Kidney (tissue), 14 donors: Measurements from ENCODE around the gene COL21A1. TPM values are rescaled to one million over a fixed set of nuclear protein-coding genes. Genes with fewer than 3 reads are reported as not detected.

ENCODE experiments used
- DNase-seq, 5 donors: peaks; one replicate each; pipeline ENCODE4 v3.0.0-alpha.2; 2013 to 2020
- FAIRE-seq: peaks from 2 replicates; lab custom pipeline; 2012; peaks lifted over from hg19 to GRCh38; lab: Jason Lieb, UNC
- H3K27ac ChIP-seq, 2 donors: one replicate each; pipeline ENCODE4 v1.7.0; 2013; ENCODE audit warnings: low read depth in 2 of 2, low read length in 2 of 2, inconsistent platforms in 1 of 2
- H3K27me3 ChIP-seq: one replicate; pipeline ENCODE4 v1.7.1; 2013; ENCODE audit warnings: low read length, inconsistent platforms; ENCODE audit not compliant: control insufficient read depth, insufficient read depth
- H3K36me3 ChIP-seq, 3 donors: one replicate each; pipeline versions ENCODE4 v1.7.0 to v1.7.1; 2013; ENCODE audit warnings: low read length in 3 of 3, control low read depth in 1 of 3, inconsistent platforms in 1 of 3; ENCODE audit not compliant: insufficient read depth in 3 of 3, control insufficient read depth in 2 of 3
- H3K4me1 ChIP-seq, 3 donors: one replicate each; pipeline versions ENCODE4 v1.7.0 to v1.7.1; 2013; ENCODE audit warnings: low read length in 3 of 3, inconsistent platforms in 1 of 3, low read depth in 1 of 3; ENCODE audit not compliant: control insufficient read depth in 2 of 3, insufficient read depth in 2 of 3
- H3K4me3 ChIP-seq, 3 donors: one replicate each; pipeline versions ENCODE4 v1.7.0 to v1.8.1; 2013; ENCODE audit warnings: low read length in 3 of 3, control low read depth in 1 of 3, inconsistent platforms in 1 of 3
- H3K9ac ChIP-seq, 3 donors: one replicate each; pipeline versions ENCODE4 v1.7.0 to v1.7.1; 2013; ENCODE audit warnings: low read length in 3 of 3, control low read depth in 1 of 3, inconsistent platforms in 1 of 3
- H3K9me3 ChIP-seq, 3 donors: one replicate each; pipeline versions ENCODE4 v1.7.0 to v1.7.1; 2013; ENCODE audit warnings: low read length in 3 of 3, control low read depth in 1 of 3, inconsistent platforms in 1 of 3; ENCODE audit not compliant: control insufficient read depth in 2 of 3, insufficient read depth in 1 of 3
- CTCF ChIP-seq: IDR thresholded peaks from 3 replicates; pipeline ENCODE4 v1.5.1; 2012; ENCODE audit warnings: mild to moderate bottlenecking, moderate library complexity, borderline replicate concordance; ENCODE audit not compliant: insufficient read depth; ENCODE audit errors: extremely low read depth
- intact Hi-C: fragments of 100-400 bp; cut with DNase I; formaldehyde crosslinking; loops from one replicate; pipeline ENCODE4 v1.11.1; 2022
- polyA plus RNA-seq: library from polyadenylated mRNA; stranded (reverse); fragments of 350-450 nt; fragmentation: Illumina TruSeq; extraction: RNeasy Lipid Tissue Mini Kit (QIAGEN cat#74804); gene quantifications from one replicate; pipeline ENCODE4 v1.2.3, GENCODE V29; 2014; ENCODE audit warnings: low read depth, low replicate concordance; ENCODE audit not compliant: insufficient read depth
- total RNA-seq: library from RNA; stranded (reverse); fragmentation: NEBNext Ultra II Directional; extraction: Animal tissue kit (Norgen Biotek cat#: 25700); gene quantifications from one replicate; pipeline ENCODE4 v1.2.1, GENCODE V29; 2021
- donor health status: control.
- donor health status: control.
- donor health status: control.
- donor health status: control.
- donor health status: control.
- donor health status: DM: yes; HTN: yes; CAD: no.
- donor health status: Normal renal cell carcinoma (clear cell type).

COL21A1 gene
- total and polyA plus RNA-seq, 2 donors from 2014 or later = 1.6 to 3.1 TPM

GRCh38 chr6:56291302-56291917, 44.0 kb upstream of the COL21A1 start:
- peaks cover 0 to 2% (median 0%) of the 10 kb centered on the region in 3 donors for H3K9me3 ChIP-seq
- no peak overlapping the region for H3K4me3 ChIP-seq
- no peak for TF ChIP-seq CTCF
- no peak overlapping the region for H3K9ac ChIP-seq
- intact Hi-C loops = no loop called here
- FAIRE-seq (no peak), DNase-seq (no peak)
- no peaks in the 10 kb centered on the region for H3K4me1 ChIP-seq
- H3K36me3 ChIP-seq = no peaks in the 10 kb centered on the region
- no peak overlapping the region for H3K27ac ChIP-seq
- no peaks in the 10 kb centered on the region for H3K27me3 ChIP-seq

GRCh38 chr6:56289721-56290120, 42.3 kb upstream of the COL21A1 start:
- no peak for TF ChIP-seq CTCF
- FAIRE-seq = no peak
- Histone ChIP-seq H3K27me3 (no peaks in the 10 kb centered on the region), H3K9ac (no peak overlapping the region), H3K36me3 (no peaks in the 10 kb centered on the region), H3K4me1 (no peaks in the 10 kb centered on the region), H3K4me3 (no peak overlapping the region), H3K9me3 (no peaks in the 10 kb centered on the region), H3K27ac (no peak overlapping the region)
- no peak for DNase-seq
- intact Hi-C loops = loop anchor here (5.0 kb wide), 1 partner anchor 307 kb away; no protein-coding TSS in a partner anchor

- no peak overlapping the region for H3K27ac ChIP-seq
- DNase-seq (no peak), FAIRE-seq (no peak)
- H3K9me3 ChIP-seq = no peaks in the 10 kb centered on the region
- intact Hi-C loops = loop anchor here (5.0 kb wide), 1 partner anchor 306 kb away; no protein-coding TSS in a partner anchor
- H3K27me3 ChIP-seq = no peaks in the 10 kb centered on the region
- H3K9ac ChIP-seq = no peak overlapping the region
- H3K4me3 ChIP-seq = no peak overlapping the region
- no peak for TF ChIP-seq CTCF
- H3K4me1 ChIP-seq = no peaks in the 10 kb centered on the region
- H3K36me3 ChIP-seq = no peaks in the 10 kb centered on the region
Measured at GRCh38 chr6:56288347-56288746, 41.0 kb upstream of the COL21A1 start.
